Activated naive CD8-positive, alpha-beta T cell treated with anti-CD3 and anti-CD28 coated beads, Interleukin-2, amount 50 U/mL, for 16 hours (primary cell): Measurements from ENCODE around the gene EPHA4.

Source experiments
- DNase-seq: peaks from one replicate; pipeline ENCODE4 v3.0.0-alpha.2; 2020; ENCODE audit warnings: low read depth, low spot score

The EPHA4 gene

DNA sequence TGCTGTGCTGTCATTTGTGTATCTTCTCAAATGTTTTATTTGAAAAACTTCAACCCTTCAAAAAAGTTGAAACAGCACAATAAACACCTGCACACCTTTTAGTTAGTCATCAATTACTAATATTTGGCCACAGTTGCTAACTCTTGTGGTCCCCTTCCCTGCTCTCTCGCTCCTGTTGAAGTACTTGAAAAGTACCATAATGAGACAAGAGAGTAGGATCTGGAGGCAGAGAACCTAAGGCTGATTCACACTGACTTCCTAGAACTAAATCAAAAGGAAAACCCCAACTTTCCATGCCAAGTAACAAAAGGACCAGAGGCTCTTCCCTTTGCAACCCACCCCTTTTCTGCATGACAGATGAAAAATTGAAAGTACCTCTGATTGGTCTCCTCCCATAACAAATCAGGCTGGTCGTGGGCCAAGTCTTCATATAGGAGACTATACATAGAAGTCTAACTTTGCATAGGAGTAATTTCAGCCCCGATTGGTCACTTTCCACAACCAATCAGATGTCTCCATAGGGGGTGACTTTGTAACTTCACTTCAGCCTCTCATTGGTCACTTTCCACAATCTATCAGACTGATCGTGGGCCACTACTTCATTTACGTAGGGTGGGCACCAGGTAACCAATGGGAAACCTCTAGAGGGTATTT is 179.7 kb downstream of the EPHA4 start:
- DNase-seq: no peak

DNA sequence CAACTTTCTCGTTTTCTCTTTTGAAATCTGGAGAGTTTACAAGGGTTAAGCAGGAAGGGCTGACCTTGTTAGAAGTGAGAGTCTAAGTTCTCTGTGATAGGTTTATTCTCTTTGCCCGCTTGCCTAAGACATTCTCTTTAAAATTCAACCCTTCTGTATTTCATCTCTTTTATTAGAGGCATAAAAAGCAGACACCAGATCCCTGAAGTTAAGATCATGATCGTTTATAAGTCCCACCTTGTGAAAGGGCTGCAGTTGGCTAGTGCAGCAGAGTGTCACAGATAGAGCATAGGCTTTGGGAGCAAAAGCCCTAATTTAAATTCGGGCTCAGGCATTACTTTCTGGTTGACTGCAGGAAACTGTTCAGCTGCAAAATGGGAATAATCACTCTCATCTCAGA is 181.2 kb downstream of the EPHA4 start:
- no peak for DNase-seq

DNA sequence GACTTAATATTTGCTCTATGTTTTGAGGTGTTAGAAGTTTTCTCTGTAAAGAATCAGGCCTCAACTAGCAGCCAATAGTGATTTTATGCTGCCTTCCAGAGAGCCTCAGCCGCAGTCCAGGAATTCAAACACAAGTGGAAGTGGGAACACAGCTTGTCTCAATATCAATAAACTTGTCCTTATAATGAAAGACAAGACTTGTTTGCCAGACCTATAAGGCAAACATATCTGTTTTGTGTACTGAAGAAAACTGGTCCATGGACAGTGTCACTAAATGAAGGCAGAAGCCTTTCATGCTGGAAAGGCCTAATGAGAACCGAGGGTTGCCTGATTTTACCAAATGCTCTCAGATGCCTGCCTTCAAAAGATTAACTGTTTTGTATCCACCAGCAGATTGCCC is 182.2 kb downstream of the EPHA4 start:
- DNase-seq: no peak

DNA sequence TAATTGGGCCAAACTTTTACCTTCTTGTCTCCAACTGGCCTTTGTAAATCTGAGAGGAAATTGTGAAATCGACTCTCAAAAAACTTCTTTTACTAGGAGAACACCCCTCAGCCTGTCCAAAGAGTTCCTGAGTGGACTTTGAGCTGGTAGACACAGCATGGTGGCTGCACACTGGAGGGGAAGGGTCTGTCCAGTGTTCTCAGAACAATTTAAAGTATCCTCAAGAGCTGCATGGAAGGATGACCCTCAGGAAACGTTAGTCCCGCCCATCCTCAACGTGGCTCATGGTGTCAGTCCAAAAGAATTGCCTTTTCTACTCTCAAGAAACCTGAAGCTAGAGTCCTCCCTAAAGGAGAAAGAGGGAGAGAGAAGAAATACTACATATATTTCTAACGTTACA is 182.7 kb downstream of the EPHA4 start:
- DNase-seq: no peak

DNA sequence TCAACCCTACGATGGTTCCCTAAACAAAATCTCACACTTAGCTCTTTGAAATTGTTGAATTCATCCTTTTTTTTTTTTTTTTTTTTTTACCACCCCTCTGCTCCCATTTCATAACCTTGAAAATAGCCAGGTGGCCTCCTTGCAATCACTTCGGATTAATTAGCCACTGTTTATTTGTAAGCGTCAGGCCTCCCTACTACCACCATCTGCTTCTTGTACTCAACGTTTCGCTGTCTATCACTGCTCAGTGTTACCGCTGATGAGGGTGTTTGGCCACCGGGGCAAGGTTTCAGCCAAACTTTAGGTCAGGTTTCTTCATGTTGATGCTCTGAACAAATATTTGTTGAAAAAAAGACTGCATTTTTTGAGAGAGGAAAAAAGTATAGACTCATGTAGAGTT is 183.2 kb downstream of the EPHA4 start:
- DNase-seq: no peak

DNA sequence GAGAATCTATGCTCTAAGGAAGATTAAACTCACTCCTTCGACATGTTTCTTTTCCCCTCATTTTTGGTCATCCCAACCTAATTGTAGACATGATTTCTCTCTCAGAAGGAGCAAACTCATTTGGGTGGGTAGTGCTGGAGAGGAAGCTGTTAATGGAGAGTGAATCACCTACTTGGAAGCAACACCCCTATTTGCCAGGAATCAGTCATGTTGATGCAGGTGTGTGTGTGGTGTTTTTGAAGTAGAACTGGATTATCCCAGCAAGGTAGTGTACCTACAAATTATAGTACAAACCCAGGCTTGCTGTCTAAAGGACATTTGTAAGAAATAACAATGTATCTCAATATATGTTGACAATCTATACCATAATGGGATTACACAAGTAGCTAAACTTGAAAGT is 186.4 kb downstream of the EPHA4 start:
- no peak for DNase-seq

DNA sequence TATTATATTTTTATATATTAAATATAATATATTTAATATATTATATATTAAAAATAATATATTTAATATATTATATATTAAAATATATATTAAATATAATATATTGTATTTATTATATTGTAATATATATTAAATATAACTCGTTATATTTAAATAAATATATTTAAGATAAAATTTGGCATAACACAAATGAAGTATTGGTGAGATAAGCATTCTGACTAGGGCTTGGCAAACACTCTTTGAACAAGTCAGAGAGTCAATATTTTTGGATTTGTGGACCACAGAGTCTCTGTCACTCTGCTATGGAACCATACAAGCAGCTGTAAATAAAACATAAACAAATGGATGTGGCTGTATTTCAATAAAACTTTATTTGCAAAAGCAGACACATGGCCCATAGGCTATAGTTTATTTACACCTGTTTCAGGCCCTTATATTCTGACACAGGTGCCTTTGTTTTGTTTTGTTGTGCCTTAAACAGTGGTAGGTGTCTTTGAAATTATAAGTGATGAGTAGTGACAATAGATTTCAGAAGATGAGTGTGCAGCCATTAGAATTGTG is 190.1 kb downstream of the EPHA4 start:
- no peak for DNase-seq

DNA sequence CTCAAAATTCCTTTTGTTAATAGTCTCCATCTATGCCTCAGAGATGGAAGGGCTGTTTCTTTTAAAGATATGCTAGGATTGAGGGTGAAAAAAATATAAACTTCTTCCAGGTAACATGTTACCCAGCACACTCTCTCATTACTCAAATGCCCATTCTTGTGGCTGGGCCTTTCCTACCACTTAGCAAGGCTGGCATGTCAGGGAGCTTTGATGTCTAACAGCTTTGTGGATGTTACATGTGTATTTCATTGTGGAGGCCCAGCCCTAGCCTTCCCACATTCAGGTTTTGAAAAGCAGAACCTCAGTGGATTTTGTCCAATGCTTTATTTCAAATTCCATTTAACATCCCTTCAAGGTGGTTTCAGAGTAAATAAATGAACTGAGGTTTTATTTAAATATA is 191.4 kb downstream of the EPHA4 start:
- DNase-seq: no peak

DNA sequence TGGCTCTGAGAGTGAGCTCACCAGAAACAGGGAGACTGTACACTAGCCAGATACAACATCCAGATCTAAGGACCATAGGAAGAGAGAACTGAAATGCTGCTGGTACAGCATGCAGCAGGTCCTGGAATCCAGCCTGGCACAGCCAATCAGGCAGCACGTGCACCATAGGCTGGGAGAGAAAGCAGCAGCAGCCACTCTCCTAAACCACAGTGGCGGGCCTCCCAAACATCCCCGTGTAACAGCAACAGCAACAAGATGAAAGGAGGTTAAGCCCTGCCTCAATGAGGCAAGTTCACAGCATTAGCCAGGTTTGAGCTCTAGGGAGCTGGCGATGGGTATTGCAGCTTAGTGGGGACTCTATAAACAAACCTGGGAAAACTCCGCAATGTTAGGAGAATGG is 192.0 kb downstream of the EPHA4 start:
- no peak for DNase-seq

DNA sequence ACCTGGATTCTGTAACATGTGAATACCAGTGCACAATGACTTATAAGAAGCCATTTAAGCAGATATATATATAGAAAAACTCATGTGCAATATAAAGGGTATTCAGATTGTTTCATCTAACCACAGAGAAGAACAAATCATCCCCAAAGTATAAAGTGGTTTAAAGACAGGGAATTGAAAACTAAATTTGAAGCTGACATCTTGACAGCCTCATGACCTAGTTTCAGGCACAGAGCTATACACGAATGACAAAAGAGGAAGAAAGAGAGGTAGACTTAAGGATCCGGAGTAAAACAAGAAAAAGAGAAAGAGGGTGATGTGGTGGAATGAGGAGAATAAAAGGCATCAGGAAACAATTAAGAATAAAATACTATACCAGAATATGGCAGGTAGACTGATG is 194.5 kb downstream of the EPHA4 start:
- DNase-seq: no peak

DNA sequence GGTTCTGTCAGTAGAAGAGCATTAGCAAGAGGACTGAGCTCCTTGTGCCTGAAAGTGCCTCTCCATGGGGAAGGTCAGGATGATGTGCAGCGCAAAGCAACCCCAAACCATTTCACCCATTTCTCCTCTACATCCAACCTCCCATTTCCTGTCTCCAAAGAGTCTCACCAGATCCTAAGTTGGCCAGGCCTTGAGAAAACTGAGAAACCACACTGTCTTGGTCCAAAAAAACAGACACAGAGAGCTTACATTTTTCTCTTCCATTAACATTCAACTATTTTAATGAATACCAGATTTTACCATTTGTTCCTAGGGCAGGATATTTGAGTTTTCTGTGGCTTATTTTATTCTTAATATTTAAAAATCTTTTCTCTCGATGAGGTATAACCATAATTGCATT is 195.0 kb downstream of the EPHA4 start:
- no peak for DNase-seq

DNA sequence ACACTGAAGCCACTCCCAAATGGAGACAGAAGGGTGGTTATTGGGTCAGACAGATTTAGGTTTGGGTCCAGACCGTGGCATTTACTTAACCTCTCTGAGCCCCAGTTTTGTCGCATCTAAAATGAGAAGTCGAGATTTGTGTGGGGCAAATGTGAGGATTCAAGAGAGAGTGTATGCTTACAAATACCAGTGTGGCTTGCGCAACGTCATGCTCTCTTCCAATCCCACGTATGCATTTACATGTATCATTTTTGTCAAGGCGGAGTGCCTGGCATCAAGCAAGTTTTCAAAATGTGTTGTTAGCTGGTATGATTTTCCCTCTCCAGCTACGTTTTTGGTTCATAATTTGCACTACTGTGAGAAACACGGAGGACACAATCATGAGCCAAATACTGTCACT is 197.9 kb downstream of the EPHA4 start:
- no peak for DNase-seq

DNA sequence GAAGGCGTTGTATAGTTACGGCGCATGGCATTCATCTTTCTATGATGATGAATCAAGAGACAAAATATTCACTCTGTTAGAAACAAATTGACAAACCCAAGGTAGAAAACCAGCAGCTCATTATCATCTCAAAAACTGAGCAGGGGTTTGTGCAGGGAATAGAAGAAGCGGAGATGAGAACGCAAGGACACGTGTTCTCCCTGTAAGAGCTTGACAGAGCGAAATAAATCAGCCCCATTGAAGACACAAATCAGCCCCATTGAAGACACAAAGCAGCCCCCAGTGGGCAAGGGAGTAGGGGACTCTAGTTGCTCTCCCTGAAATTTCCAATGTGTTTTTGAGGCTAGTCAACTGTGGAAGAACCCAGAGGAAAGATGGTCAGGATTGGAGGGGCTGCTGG is 199.2 kb downstream of the EPHA4 start:
- no peak for DNase-seq

DNA sequence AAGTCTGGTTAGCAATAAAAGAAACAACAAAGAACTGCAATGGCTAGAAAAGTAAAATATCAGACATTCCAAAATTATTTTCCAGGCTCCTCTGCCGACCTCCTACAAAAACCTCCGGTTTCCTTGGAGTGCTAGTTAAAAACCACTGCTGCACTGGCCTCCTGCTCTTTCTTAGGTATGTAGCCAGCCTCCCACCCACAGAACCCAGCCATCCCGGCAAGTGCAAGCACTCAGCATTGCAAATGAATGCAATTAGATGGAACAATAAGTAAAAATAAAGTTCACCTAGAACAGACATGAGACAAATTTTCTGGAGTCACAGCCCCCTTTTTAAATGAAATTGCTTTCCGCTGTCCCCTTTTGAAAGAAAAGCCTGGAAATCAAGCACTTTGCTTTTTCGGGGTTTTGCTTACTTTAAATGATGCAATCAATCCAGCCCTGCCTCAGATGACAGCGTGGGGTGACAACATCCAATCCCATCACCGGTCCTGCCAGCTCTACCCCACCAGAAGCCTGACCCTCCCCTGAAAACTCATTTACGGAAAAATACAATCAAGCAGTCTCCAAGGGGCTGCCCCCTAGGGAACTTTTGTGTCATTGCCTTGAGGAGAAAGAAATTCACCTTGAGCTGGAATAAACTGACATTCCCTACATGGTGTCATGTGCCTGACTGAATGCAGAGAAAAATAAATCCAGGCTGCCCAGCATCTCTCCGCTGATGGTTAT is 199.8 kb downstream of the EPHA4 start:
- DNase-seq: no peak

DNA sequence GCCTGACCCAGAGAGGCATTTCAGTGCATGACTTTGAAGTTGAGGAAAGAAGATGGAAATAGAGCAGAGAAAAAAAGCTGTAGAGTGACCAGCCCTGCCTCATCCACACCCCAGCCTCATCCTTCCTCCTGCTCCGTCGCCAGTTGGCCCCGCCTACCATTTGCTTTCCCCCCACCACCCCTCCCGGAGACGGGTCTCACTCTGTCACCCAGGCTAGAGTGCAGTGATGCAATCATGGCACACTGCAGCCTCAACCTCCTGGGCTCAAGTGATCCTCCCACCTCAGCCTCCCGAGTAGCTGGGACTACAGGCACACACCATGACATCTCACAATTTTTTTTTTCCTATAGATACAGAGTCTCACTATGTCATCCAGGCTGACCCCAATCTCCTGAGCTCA is 200.8 kb downstream of the EPHA4 start:
- no peak for DNase-seq

DNA sequence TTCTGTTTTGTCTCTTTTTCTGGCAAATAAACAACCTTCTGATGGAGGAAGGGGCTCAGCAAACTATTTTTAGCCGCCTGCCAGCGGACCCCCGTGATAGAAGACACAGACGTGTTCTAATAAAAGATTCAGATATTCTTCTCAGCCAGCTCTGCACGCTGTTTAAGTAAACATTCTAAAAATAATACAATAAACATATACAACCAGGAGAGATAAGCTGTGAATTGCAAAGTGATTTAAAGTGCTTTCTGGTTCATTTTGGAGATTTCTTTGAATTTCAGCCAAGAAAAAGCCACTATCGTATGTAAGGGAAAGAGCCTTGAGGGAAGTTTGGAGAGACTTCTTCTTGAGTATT is 201.3 kb downstream of the EPHA4 start:
- no peak for DNase-seq

DNA sequence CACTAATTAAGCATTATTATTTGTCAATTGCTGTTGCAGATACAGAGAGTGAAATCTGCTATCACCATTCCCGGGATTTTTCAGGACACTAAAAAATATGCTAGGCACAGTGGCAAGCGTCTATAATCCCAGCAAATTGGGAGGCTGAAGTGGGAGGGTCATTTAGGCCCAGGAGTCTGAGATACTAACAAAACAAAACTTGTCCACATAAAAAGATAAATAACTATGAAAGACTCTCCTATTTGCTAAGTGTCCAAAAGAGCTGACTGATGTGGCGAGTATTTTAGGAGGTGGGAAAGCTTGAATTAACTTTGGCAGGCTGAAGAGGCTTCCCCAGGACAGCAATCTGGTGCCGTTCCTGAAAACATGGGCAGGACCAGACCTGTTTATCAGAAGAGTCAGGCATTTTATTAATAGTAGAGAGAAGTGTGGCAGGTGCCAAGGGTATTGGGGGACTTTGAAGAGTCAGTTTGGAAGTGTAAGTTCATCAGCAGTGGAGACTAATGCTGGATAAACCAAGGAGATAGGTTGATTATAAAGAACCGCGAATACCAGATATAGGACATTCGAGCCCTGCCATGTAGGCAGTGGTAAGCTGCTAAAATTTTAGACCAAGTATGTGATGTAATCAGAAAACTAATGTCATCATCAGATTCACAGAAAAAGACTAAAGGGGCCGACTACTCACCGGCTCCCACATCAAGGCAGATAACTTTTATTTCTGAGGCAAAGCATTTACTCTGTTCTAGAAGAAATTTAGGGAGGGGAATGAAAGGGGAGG is 201.8 kb downstream of the EPHA4 start:
- DNase-seq: no peak
